Measurements from ENCODE around the gene PTPRM. TPM values are rescaled to one million over a fixed set of nuclear protein-coding genes. Genes with fewer than 3 reads are reported as not detected.

PTPRM gene
- polyA plus RNA-seq, 3 donors: 0.04 to 2.1 (median 0.66) TPM

DNA sequence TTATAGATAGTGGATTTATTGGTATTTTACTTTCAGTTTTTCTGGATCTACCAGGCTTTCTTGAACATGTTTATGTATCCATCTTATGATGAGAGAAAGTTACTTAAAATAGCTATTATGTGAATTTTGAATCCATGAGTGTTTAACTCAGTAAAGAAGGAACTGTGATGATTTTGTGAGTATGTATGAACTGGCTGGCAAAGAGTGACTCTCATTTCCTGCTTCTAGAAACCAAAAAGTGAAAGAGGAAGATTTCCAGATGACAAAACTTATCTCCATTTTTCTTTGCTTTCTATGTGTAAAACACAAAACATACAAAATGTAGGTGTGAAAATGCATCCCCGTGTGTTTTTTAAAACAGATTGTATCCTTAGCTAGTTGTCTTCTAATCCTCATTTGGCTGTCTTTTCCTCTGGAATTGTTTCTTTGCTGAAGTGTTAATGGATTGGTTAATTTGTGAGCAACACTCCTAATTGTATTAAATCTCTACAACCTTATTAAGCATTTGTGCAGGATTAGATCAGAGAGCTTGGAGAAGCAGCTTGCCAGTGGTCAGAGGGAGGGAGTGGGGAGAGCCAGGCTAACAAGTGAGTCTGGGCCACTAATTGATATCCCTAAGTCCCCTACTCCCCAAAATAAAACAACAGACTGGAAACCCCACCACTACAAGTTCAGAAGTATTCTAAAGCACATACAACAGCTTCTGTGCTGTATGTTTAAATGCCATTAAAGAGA, 23.9 kb downstream of the PTPRM start:
- Mint-ChIP-seq H3K9me3 (no peaks in the 10 kb centered on the region), H3K27me3 (ENCODE audit: low read depth in 3 of 3) (peaks cover 0 to 5% (median 2%) of the 10 kb centered on the region in 3 donors), H3K4me3 (peak overlapping the region in 1 of 2 donors; percentile 24), H3K27ac (peak overlapping the region in 4 of 7 donors; percentile 3 to 64 (median 30)), H3K36me3 (no peaks in the 10 kb centered on the region), H3K4me1 (peaks cover 11% of the 10 kb centered on the region)
- no peaks in the 10 kb centered on the region for H3K9me3 ChIP-seq (replicated peaks in 1 of 2; ENCODE audit: control insufficient read depth in 1 of 2, insufficient read depth in 1 of 2, low read length in 2 of 2)
- H3K79me2 ChIP-seq (ENCODE audit: insufficient read depth, low read length): no peaks in the 10 kb centered on the region
- TF ChIP-seq, protein P1, sequence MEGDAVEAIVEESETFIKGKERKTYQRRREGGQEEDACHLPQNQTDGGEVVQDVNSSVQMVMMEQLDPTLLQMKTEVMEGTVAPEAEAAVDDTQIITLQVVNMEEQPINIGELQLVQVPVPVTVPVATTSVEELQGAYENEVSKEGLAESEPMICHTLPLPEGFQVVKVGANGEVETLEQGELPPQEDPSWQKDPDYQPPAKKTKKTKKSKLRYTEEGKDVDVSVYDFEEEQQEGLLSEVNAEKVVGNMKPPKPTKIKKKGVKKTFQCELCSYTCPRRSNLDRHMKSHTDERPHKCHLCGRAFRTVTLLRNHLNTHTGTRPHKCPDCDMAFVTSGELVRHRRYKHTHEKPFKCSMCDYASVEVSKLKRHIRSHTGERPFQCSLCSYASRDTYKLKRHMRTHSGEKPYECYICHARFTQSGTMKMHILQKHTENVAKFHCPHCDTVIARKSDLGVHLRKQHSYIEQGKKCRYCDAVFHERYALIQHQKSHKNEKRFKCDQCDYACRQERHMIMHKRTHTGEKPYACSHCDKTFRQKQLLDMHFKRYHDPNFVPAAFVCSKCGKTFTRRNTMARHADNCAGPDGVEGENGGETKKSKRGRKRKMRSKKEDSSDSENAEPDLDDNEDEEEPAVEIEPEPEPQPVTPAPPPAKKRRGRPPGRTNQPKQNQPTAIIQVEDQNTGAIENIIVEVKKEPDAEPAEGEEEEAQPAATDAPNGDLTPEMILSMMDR (IDR thresholded peaks at IDR 0.05): no peak
- H3K4me2 ChIP-seq (replicated peaks; ENCODE audit: extremely low read depth, low read length, poor library complexity, severe bottlenecking): peak overlapping the region; percentile 25
- H3K9ac ChIP-seq (ENCODE audit: insufficient read depth, low read length, poor library complexity, severe bottlenecking): peak overlapping the region; percentile 19
- H3K4me1 ChIP-seq (ENCODE audit: control insufficient read depth in 1 of 2, insufficient read depth in 2 of 2, low read length in 2 of 2): peaks cover 5 to 12% of the 10 kb centered on the region in 2 donors
- H2AFZ ChIP-seq (ENCODE audit: insufficient read depth, low read depth, low read length, poor library complexity, severe bottlenecking): peak overlapping the region; percentile 53
- intact Hi-C loops (cut with micrococcal nuclease): no loop called here
- no peak for DNase-seq
- peak overlapping the region in 1 of 2 donors; percentile 27 for H3K27ac ChIP-seq (ENCODE audit: low read depth in 1 of 2, low read length in 2 of 2)
- no peak overlapping the region for H3K4me3 ChIP-seq (replicated peaks in 1 of 3; ENCODE audit: low read depth in 2 of 3, low read length in 3 of 3)
- no peaks in the 10 kb centered on the region for H3K36me3 ChIP-seq (replicated peaks in 1 of 2; ENCODE audit: control insufficient read depth in 1 of 2, insufficient read depth in 2 of 2, low read length in 2 of 2)
- no CpG with 5 or more reads among the region's 1 CpG for WGBS (ENCODE audit: insufficient coverage)
- no peaks in the 10 kb centered on the region for H4K20me1 ChIP-seq (ENCODE audit: insufficient read depth, low read length)
- no peaks in the 10 kb centered on the region for H3K27me3 ChIP-seq (ENCODE audit: control insufficient read depth in 2 of 2, insufficient read depth in 2 of 2, low read length in 2 of 2)

DNA sequence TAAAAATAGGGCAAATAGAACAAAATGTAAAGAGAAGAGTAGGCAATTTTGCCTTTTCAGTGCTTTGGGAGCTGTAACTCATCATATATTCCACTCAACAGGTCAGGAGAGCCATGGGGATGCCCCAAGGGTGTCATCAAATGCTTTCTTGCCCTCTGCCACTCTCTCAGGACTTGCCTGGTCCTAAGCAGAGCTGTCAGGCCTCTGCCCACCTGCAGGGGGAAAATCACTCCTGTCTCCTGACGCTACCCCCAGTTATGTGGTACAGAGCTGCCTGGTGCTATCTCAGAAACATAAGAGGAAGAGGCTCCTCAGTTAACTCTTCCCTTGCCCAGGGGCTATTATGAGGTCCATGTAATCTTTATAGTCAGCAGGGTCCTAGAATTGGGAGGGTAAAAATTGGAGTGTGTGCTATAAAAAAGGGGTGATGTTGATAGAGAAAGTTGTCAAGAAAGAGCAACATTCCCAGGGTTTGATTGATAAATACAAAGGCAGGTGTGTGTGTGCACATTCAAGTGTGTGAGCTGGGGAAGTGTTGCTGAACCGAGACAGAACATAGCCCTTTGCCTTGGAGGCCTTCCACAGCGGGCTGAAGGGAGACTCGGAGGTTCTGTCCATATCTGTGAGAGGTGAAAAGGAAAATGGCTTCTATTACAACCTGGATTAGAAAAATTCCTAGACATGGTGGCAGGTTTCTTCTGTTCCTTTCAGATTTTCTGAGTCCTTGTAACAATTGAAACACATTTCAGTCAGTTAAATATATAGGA, 25.4 kb downstream of the PTPRM start:
- no peak for DNase-seq
- Histone ChIP-seq H3K79me2 (ENCODE audit: insufficient read depth, low read length) (no peaks in the 10 kb centered on the region), H4K20me1 (ENCODE audit: insufficient read depth, low read length) (no peaks in the 10 kb centered on the region), H3K9ac (ENCODE audit: insufficient read depth, low read length, poor library complexity, severe bottlenecking) (no peak overlapping the region), H2AFZ (ENCODE audit: insufficient read depth, low read depth, low read length, poor library complexity, severe bottlenecking) (no peak overlapping the region), H3K27me3 (ENCODE audit: control insufficient read depth in 2 of 2, insufficient read depth in 2 of 2, low read length in 2 of 2) (no peaks in the 10 kb centered on the region), H3K4me1 (ENCODE audit: control insufficient read depth in 1 of 2, insufficient read depth in 2 of 2, low read length in 2 of 2) (peaks cover 5 to 12% of the 10 kb centered on the region in 2 donors), H3K27ac (ENCODE audit: low read depth in 1 of 2, low read length in 2 of 2) (no peak overlapping the region), H3K9me3 (replicated peaks in 1 of 2; ENCODE audit: control insufficient read depth in 1 of 2, insufficient read depth in 1 of 2, low read length in 2 of 2) (no peaks in the 10 kb centered on the region), H3K4me3 (replicated peaks in 1 of 3; ENCODE audit: low read depth in 2 of 3, low read length in 3 of 3) (no peak overlapping the region), H3K36me3 (replicated peaks in 1 of 2; ENCODE audit: control insufficient read depth in 1 of 2, insufficient read depth in 2 of 2, low read length in 2 of 2) (no peaks in the 10 kb centered on the region), H3K4me2 (replicated peaks; ENCODE audit: extremely low read depth, low read length, poor library complexity, severe bottlenecking) (no peak overlapping the region)
- no peak overlapping the region for H3K27ac Mint-ChIP-seq
- TF ChIP-seq, protein P1 (IDR thresholded peaks at IDR 0.05): no peak
- intact Hi-C loops (cut with micrococcal nuclease): no loop called here
- WGBS (ENCODE audit: insufficient coverage): 100% methylated on average over 1 of the region's 4 CpGs
- peaks cover 3 to 5% (median 4%) of the 10 kb centered on the region in 3 donors for H3K27me3 Mint-ChIP-seq (ENCODE audit: low read depth in 3 of 3)
- no peaks in the 10 kb centered on the region for H3K9me3 Mint-ChIP-seq
- no peak overlapping the region for H3K4me3 Mint-ChIP-seq
- no peaks in the 10 kb centered on the region for H3K36me3 Mint-ChIP-seq
- peaks cover 11% of the 10 kb centered on the region for H3K4me1 Mint-ChIP-seq
